Muscle layer of colon (tissue), 2 donors: Measurements from ENCODE around the gene KREMEN1.
"Not testable (repeated sequence)": the region's sequence is repeated elsewhere in the genome, so short reads cannot be mapped to it uniquely, and the experiment has no call there.

ENCODE experiments used
- H3K27ac ChIP-seq: one replicate; pipeline ENCODE4 v1.7.0; 2013; ENCODE audit warnings: low read depth, mild to moderate bottlenecking, low read length, moderate library complexity
- H3K27me3 ChIP-seq, 2 donors: one replicate each; pipeline ENCODE4 v1.7.0; 2013; ENCODE audit warnings: low read length in 2 of 2, mild to moderate bottlenecking in 2 of 2; ENCODE audit not compliant: insufficient read depth in 2 of 2, control insufficient read depth in 1 of 2
- H3K36me3 ChIP-seq: one replicate; pipeline ENCODE4 v1.7.0; 2013; ENCODE audit warnings: mild to moderate bottlenecking, low read length; ENCODE audit not compliant: insufficient read depth
- H3K4me1 ChIP-seq: one replicate; pipeline ENCODE4 v1.7.0; 2013; ENCODE audit warnings: mild to moderate bottlenecking, low read length; ENCODE audit not compliant: insufficient read depth
- H3K4me3 ChIP-seq, 2 donors: one replicate each; pipeline ENCODE4 v1.7.0; 2013; ENCODE audit warnings: low read length in 2 of 2, low read depth in 1 of 2, mild to moderate bottlenecking in 1 of 2, moderate library complexity in 1 of 2
- H3K9ac ChIP-seq: one replicate; pipeline ENCODE4 v1.7.0; 2013; ENCODE audit warnings: low read length
- H3K9me3 ChIP-seq: one replicate; pipeline ENCODE4 v1.7.0; 2013; ENCODE audit warnings: mild to moderate bottlenecking, low read length
- donor health status: abdominal sarcoma.
- donor health status: Adenocarcinoma of cecum.

The KREMEN1 gene

GRCh38 chr22:29037340-29037932, 35.4 kb upstream of the KREMEN1 start:
- H3K9ac ChIP-seq = no peak overlapping the region

GRCh38 chr22:29039148-29039547, 33.7 kb upstream of the KREMEN1 start:
- Histone ChIP-seq H3K9me3 (no peaks in the 10 kb centered on the region), H3K27ac (no peak overlapping the region), H3K36me3 (peaks cover 12% of the 10 kb centered on the region), H3K4me1 (peaks cover 19% of the 10 kb centered on the region), H3K9ac (no peak overlapping the region), H3K27me3 (no peaks in the 10 kb centered on the region), H3K4me3 (no peak overlapping the region)

More at GRCh38 chr22:29037340-29037932, 35.4 kb upstream of the KREMEN1 start:
- Histone ChIP-seq H3K4me1 (peaks cover 30% of the 10 kb centered on the region), H3K27me3 (no peaks in the 10 kb centered on the region), H3K27ac (no peak overlapping the region), H3K36me3 (no peaks in the 10 kb centered on the region), H3K9me3 (no peaks in the 10 kb centered on the region), H3K4me3 (no peak overlapping the region)

- not testable (repeated sequence) for H3K27ac ChIP-seq, H3K9ac ChIP-seq, H3K27me3 ChIP-seq, H3K4me3 ChIP-seq, H3K9me3 ChIP-seq
- Histone ChIP-seq H3K36me3 (peaks cover 17% of the 10 kb centered on the region), H3K4me1 (peaks cover 14% of the 10 kb centered on the region)
Observed at GRCh38 chr22:29039684-29040083, 33.2 kb upstream of the KREMEN1 start.

- no peak overlapping the region for H3K27ac ChIP-seq
- H3K4me1 ChIP-seq = peaks cover 14% of the 10 kb centered on the region
- H3K27me3 ChIP-seq = no peaks in the 10 kb centered on the region
- peaks cover 22% of the 10 kb centered on the region for H3K36me3 ChIP-seq
- H3K9me3 ChIP-seq = no peaks in the 10 kb centered on the region
- no peak overlapping the region for H3K4me3 ChIP-seq
- no peak overlapping the region for H3K9ac ChIP-seq
Observed at GRCh38 chr22:29040385-29041275, 32.2 kb upstream of the KREMEN1 start.

- Histone ChIP-seq H3K36me3 (peaks cover 30% of the 10 kb centered on the region), H3K9ac (no peak overlapping the region), H3K4me1 (peaks cover 14% of the 10 kb centered on the region), H3K27me3 (no peaks in the 10 kb centered on the region), H3K4me3 (no peak overlapping the region), H3K9me3 (no peaks in the 10 kb centered on the region), H3K27ac (no peak overlapping the region)
Observed at GRCh38 chr22:29041408-29041807, 31.4 kb upstream of the KREMEN1 start.

- Histone ChIP-seq H3K4me1 (peaks cover 6% of the 10 kb centered on the region), H3K4me3 (no peak overlapping the region), H3K9ac (no peak overlapping the region), H3K36me3 (peaks cover 56% of the 10 kb centered on the region), H3K27ac (no peak overlapping the region), H3K9me3 (no peaks in the 10 kb centered on the region), H3K27me3 (no peaks in the 10 kb centered on the region)
Observed at GRCh38 chr22:29043906-29044575, 28.8 kb upstream of the KREMEN1 start.

- H3K9ac ChIP-seq = no peak overlapping the region
- H3K4me3 ChIP-seq = no peak overlapping the region
- no peaks in the 10 kb centered on the region for H3K27me3 ChIP-seq
- H3K9me3 ChIP-seq = no peaks in the 10 kb centered on the region
- peaks cover 63% of the 10 kb centered on the region for H3K36me3 ChIP-seq
- peaks cover 6% of the 10 kb centered on the region for H3K4me1 ChIP-seq
- H3K27ac ChIP-seq = no peak overlapping the region
Observed at GRCh38 chr22:29044657-29045176, 28.1 kb upstream of the KREMEN1 start.

GRCh38 chr22:29048822-29049654, 23.8 kb upstream of the KREMEN1 start:
- Histone ChIP-seq H3K27me3 (no peaks in the 10 kb centered on the region), H3K36me3 (peaks cover 56% of the 10 kb centered on the region), H3K4me3 (no peak overlapping the region), H3K9ac (no peak overlapping the region), H3K4me1 (no peaks in the 10 kb centered on the region), H3K9me3 (no peaks in the 10 kb centered on the region), H3K27ac (no peak overlapping the region)

- no peaks in the 10 kb centered on the region for H3K27me3 ChIP-seq
- H3K27ac ChIP-seq = no peak overlapping the region
- no peak overlapping the region for H3K4me3 ChIP-seq
- H3K36me3 ChIP-seq = peaks cover 49% of the 10 kb centered on the region
- H3K4me1 ChIP-seq = no peaks in the 10 kb centered on the region
- no peak overlapping the region for H3K9ac ChIP-seq
- no peaks in the 10 kb centered on the region for H3K9me3 ChIP-seq
Observed at GRCh38 chr22:29049655-29050263, 23.1 kb upstream of the KREMEN1 start.

GRCh38 chr22:29050457-29050856, 22.4 kb upstream of the KREMEN1 start:
- Histone ChIP-seq H3K36me3 (peaks cover 46% of the 10 kb centered on the region), H3K4me3 (no peak overlapping the region), H3K27me3 (no peaks in the 10 kb centered on the region), H3K27ac (no peak overlapping the region), H3K9me3 (no peaks in the 10 kb centered on the region), H3K9ac (no peak overlapping the region), H3K4me1 (no peaks in the 10 kb centered on the region)
